Sigmoid colon (tissue), 7 donors: ENCODE measurements around the gene IRF4. TPM values are rescaled to one million over a fixed set of nuclear protein-coding genes. Genes with fewer than 3 reads are reported as not detected.

Source experiments
- DNase-seq: peaks from one replicate; pipeline ENCODE4 v3.0.0-alpha.2; 2019
- H3K27ac ChIP-seq, 4 donors: fragments of 200-600 bp; sonication (generic); one replicate each; pipeline ENCODE4 v1.5.1; 2016 to 2019; ENCODE audit warnings: mild to moderate bottlenecking in 1 of 4
- H3K27me3 ChIP-seq, 3 donors: fragments of 200-600 bp; sonication (generic); one replicate each; pipeline ENCODE4 v1.5.1; 2019; ENCODE audit warnings: mild to moderate bottlenecking in 1 of 3
- H3K36me3 ChIP-seq, 4 donors: fragments of 200-600 bp; sonication (generic); one replicate each; pipeline ENCODE4 v1.5.1; 2016 to 2019
- H3K4me1 ChIP-seq, 4 donors: fragments of 200-600 bp; sonication (generic); one replicate each; pipeline ENCODE4 v1.5.1; 2017 to 2019
- H3K4me3 ChIP-seq, 4 donors: fragments of 200-600 bp; sonication (generic); one replicate each; pipeline ENCODE4 v1.5.1; 2017 to 2019; ENCODE audit warnings: mild to moderate bottlenecking in 2 of 4, moderate library complexity in 1 of 4
- H3K9me3 ChIP-seq, 4 donors: fragments of 200-600 bp in 3 of 4; sonication (generic) in 3 of 4; one replicate each; pipeline versions ENCODE4 v1.5.1 to v1.6.1; 2013 to 2019
- EP300 ChIP-seq, 4 donors: sonication (generic); formaldehyde crosslinking; IDR thresholded peaks; one replicate each; pipeline ENCODE4 v1.6.1; 2017; ENCODE audit warnings: antibody characterized with exemption in 4 of 4
- POLR2A ChIP-seq, 2 donors: fragments of 450-650 bp; IDR thresholded peaks; one replicate each; pipeline ENCODE4 v1.6.1; 2016; ENCODE audit warnings: antibody characterized with exemption in 2 of 2, mild to moderate bottlenecking in 2 of 2, moderate library complexity in 2 of 2
- POLR2AphosphoS5 ChIP-seq, 4 donors: sonication (generic); formaldehyde crosslinking; IDR thresholded peaks; one replicate each; pipeline ENCODE4 v1.6.1; 2017; ENCODE audit warnings: antibody characterized with exemption in 4 of 4
- WGBS, 2 donors: extraction: QIAGEN DNeasy Blood & Tissue Kit; methylation state at CpG; one replicate each; pipeline ENCODE4 v1.1.7; 2013; 5-methylcytosine and 5-hydroxymethylcytosine counted together
- intact Hi-C: fragments of 100-400 bp; cut with DNase I; formaldehyde crosslinking; loops from one replicate; pipeline ENCODE4 v1.15.1; 2023
- polyA plus RNA-seq, 3 donors: library from polyadenylated mRNA; stranded (reverse); fragments of 200-250 nt; gene quantifications; one replicate each; pipeline ENCODE4 v1.2.3, GENCODE V29; 2013
- total RNA-seq, 4 donors: library from RNA; depleted of rRNA; stranded (reverse); fragments of >200 nt; gene quantifications; one replicate each; pipeline ENCODE4 v1.1.0, GENCODE V29; 2016
- TF ChIP-seq, protein P1 (sequence below), 4 experiments: fragments of 450-650 bp in 3 of 4; fragments of 200-600 bp in 1 of 4; IDR thresholded peaks; one replicate each; pipeline ENCODE4 v1.5.1; 2016 to 2019; ENCODE audit warnings: antibody characterized with exemption in 4 of 4, mild to moderate bottlenecking in 3 of 4, moderate library complexity in 2 of 4
- donor health status: healthy with polysubstance abuse.
- donor health status: Bipolar disorder and iron deficiency.
- donor health status: healthy.

The IRF4 gene
- total and polyA plus RNA-seq, 7 donors: 0.28 to 9.3 (median 0.46) TPM

- WGBS, 2 donors: 77 to 87% methylated on average over 27 of the region's 27 CpGs
- no peaks in the 10 kb centered on the region for H3K9me3 ChIP-seq
- no peak overlapping the region for H3K4me3 ChIP-seq
- intact Hi-C loops: no loop called here
- no peak for DNase-seq
- no peaks in the 10 kb centered on the region for H3K4me1 ChIP-seq
- H3K27ac ChIP-seq: no peak overlapping the region
- no peaks in the 10 kb centered on the region for H3K36me3 ChIP-seq
- H3K27me3 ChIP-seq: peaks cover 0 to 5% (median 0%) of the 10 kb centered on the region in 3 donors
- TF ChIP-seq POLR2AphosphoS5 (IDR thresholded peaks at IDR 0.05) (no peak), EP300 (IDR thresholded peaks at IDR 0.05) (no peak), POLR2A (IDR thresholded peaks at IDR 0.05) (no peak)
- TF ChIP-seq, protein P1, sequence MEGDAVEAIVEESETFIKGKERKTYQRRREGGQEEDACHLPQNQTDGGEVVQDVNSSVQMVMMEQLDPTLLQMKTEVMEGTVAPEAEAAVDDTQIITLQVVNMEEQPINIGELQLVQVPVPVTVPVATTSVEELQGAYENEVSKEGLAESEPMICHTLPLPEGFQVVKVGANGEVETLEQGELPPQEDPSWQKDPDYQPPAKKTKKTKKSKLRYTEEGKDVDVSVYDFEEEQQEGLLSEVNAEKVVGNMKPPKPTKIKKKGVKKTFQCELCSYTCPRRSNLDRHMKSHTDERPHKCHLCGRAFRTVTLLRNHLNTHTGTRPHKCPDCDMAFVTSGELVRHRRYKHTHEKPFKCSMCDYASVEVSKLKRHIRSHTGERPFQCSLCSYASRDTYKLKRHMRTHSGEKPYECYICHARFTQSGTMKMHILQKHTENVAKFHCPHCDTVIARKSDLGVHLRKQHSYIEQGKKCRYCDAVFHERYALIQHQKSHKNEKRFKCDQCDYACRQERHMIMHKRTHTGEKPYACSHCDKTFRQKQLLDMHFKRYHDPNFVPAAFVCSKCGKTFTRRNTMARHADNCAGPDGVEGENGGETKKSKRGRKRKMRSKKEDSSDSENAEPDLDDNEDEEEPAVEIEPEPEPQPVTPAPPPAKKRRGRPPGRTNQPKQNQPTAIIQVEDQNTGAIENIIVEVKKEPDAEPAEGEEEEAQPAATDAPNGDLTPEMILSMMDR (IDR thresholded peaks at IDR 0.05): no peak
Measured at GRCh38 chr6:401239-401993, 9.9 kb downstream of the IRF4 start.

GRCh38 chr6:401994-402640 lies 10.6 kb downstream of the IRF4 start:
- Histone ChIP-seq H3K4me3 (no peak overlapping the region), H3K27ac (no peak overlapping the region), H3K27me3 (peaks cover 0 to 2% (median 0%) of the 10 kb centered on the region in 3 donors), H3K4me1 (no peaks in the 10 kb centered on the region), H3K36me3 (no peaks in the 10 kb centered on the region), H3K9me3 (no peaks in the 10 kb centered on the region)
- TF ChIP-seq EP300 (IDR thresholded peaks at IDR 0.05) (no peak), POLR2A (IDR thresholded peaks at IDR 0.05) (no peak), POLR2AphosphoS5 (IDR thresholded peaks at IDR 0.05) (no peak)
- TF ChIP-seq, protein P1 (IDR thresholded peaks at IDR 0.05): no peak
- 92 to 93% methylated on average over 14 of the region's 14 CpGs for WGBS, 2 donors
- intact Hi-C loops: no loop called here
- no peak for DNase-seq

DNA sequence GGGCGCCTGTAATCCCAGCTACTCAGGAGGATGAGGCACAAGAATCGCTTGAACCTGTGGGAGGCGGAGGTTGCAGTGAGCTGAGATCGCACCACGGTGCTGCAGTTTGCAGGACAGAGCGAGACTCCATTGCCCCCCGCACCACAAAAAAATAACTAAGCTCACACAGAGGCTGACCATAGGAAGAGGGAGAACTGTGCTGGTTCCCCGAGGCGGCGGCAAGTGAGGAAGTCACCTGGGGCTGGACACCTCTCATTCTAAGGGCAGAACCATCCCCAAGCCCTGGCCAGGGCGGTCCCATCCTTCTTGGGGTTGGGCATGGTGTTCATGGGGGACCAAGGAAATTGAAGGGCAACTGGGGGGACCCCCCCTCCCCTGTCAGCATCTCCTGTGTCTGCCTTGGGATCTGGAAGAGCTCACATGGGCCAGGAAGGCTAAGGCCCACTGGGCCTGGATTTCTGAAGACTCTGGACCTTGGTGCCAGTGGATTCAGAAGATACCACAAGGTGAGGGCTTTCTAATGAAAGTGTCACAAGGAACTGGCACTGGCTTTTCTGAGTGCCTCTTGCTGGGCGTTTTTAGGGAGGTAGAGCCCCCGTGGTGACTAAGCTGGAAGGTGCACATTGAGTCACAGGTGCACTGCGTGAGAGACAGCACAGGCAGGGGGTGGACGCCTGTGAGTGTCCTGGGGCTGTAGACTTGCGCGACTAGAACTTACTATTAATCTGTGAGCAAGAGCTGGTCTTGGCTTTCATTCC lies 11.5 kb downstream of the IRF4 start:
- Histone ChIP-seq H3K27ac (no peak overlapping the region), H3K4me3 (no peak overlapping the region), H3K4me1 (no peaks in the 10 kb centered on the region), H3K9me3 (no peaks in the 10 kb centered on the region), H3K27me3 (no peaks in the 10 kb centered on the region), H3K36me3 (no peaks in the 10 kb centered on the region)
- intact Hi-C loops: no loop called here
- DNase-seq: no peak
- no peak for TF ChIP-seq POLR2AphosphoS5 (IDR thresholded peaks at IDR 0.05)
- TF ChIP-seq, protein P1 (IDR thresholded peaks at IDR 0.05): no peak
- no peak for TF ChIP-seq POLR2A (IDR thresholded peaks at IDR 0.05)
- no peak for TF ChIP-seq EP300 (IDR thresholded peaks at IDR 0.05)
- 74 to 89% methylated on average over 17 of the region's 17 CpGs for WGBS, 2 donors

GRCh38 chr6:403659-404655 lies 12.4 kb downstream of the IRF4 start:
- Histone ChIP-seq H3K9me3 (no peaks in the 10 kb centered on the region), H3K27ac (no peak overlapping the region), H3K4me3 (no peak overlapping the region), H3K36me3 (no peaks in the 10 kb centered on the region), H3K27me3 (no peaks in the 10 kb centered on the region), H3K4me1 (peaks cover 0 to 6% (median 0%) of the 10 kb centered on the region in 4 donors)
- DNase-seq: no peak
- 32 to 54% methylated on average over 19 of the region's 19 CpGs for WGBS, 2 donors
- intact Hi-C loops: no loop called here
- TF ChIP-seq, protein P1 (IDR thresholded peaks at IDR 0.05): no peak
- TF ChIP-seq POLR2A (IDR thresholded peaks at IDR 0.05): no peak
- no peak for TF ChIP-seq POLR2AphosphoS5 (IDR thresholded peaks at IDR 0.05)
- TF ChIP-seq EP300 (IDR thresholded peaks at IDR 0.05): no peak
